ENCODE data around the gene AKAP13. TPM values are rescaled to one million over a fixed set of nuclear protein-coding genes. Genes with fewer than 3 reads are reported as not detected.

The AKAP13 gene
- polyA plus RNA-seq, 3 donors, result 47.9 to 99.7 (median 92.6) TPM

- H3K36me3 Mint-ChIP-seq, result peaks cover 44 to 45% of the 10 kb centered on the region in 2 donors
- H3K27me3 Mint-ChIP-seq (ENCODE audit: low read depth in 3 of 3), result no peaks in the 10 kb centered on the region
- H3K4me3 Mint-ChIP-seq, result peak overlapping the region in 1 of 2 donors; percentile 28
- peaks cover 93% of the 10 kb centered on the region for H3K79me2 ChIP-seq (ENCODE audit: insufficient read depth, low read length)
- peaks cover 75 to 81% of the 10 kb centered on the region in 2 donors for H3K4me1 ChIP-seq (ENCODE audit: control insufficient read depth in 1 of 2, insufficient read depth in 2 of 2, low read length in 2 of 2)
- H3K4me3 ChIP-seq (replicated peaks in 1 of 3; ENCODE audit: low read depth in 2 of 3, low read length in 3 of 3), result no peak overlapping the region
- peak; percentile 54 to 79 (median 77) for DNase-seq
- no peaks in the 10 kb centered on the region for H3K27me3 ChIP-seq (ENCODE audit: control insufficient read depth in 2 of 2, insufficient read depth in 2 of 2, low read length in 2 of 2)
- H3K4me2 ChIP-seq (replicated peaks; ENCODE audit: extremely low read depth, low read length, poor library complexity, severe bottlenecking), result peak overlapping the region; percentile 7
- peaks cover 32 to 70% of the 10 kb centered on the region in 2 donors for H3K36me3 ChIP-seq (replicated peaks in 1 of 2; ENCODE audit: control insufficient read depth in 1 of 2, insufficient read depth in 2 of 2, low read length in 2 of 2)
- intact Hi-C loops (cut with micrococcal nuclease), result loop anchor here (5.0 to 10.0 kb wide), 2 partner anchors 41 to 139 kb away; no protein-coding TSS in a partner anchor
- H3K4me1 Mint-ChIP-seq, result peaks cover 69% of the 10 kb centered on the region
- no peak overlapping the region for H3K9ac ChIP-seq (ENCODE audit: insufficient read depth, low read length, poor library complexity, severe bottlenecking)
- peak overlapping the region; percentile 85 to 95 (median 91) for H3K27ac Mint-ChIP-seq
- peaks cover 100% of the 10 kb centered on the region for H4K20me1 ChIP-seq (ENCODE audit: insufficient read depth, low read length)
- no peaks in the 10 kb centered on the region for H3K9me3 Mint-ChIP-seq
- peak overlapping the region in 1 of 2 donors; percentile 76 for H3K27ac ChIP-seq (ENCODE audit: low read depth in 1 of 2, low read length in 2 of 2)
- WGBS (ENCODE audit: insufficient coverage), result 27% methylated on average over 3 of the region's 5 CpGs
- no peak overlapping the region for H2AFZ ChIP-seq (ENCODE audit: insufficient read depth, low read depth, low read length, poor library complexity, severe bottlenecking)
- H3K9me3 ChIP-seq (replicated peaks in 1 of 2; ENCODE audit: control insufficient read depth in 1 of 2, insufficient read depth in 1 of 2, low read length in 2 of 2), result no peaks in the 10 kb centered on the region
- no peak for TF ChIP-seq CTCF (IDR thresholded peaks at IDR 0.05)
Observed at GRCh38 chr15:85623315-85624049, 243.1 kb downstream of the AKAP13 start.

GRCh38 chr15:85624291-85624801 is 243.9 kb downstream of the AKAP13 start:
- Histone ChIP-seq H3K27me3 (ENCODE audit: control insufficient read depth in 2 of 2, insufficient read depth in 2 of 2, low read length in 2 of 2) (no peaks in the 10 kb centered on the region), H3K4me1 (ENCODE audit: control insufficient read depth in 1 of 2, insufficient read depth in 2 of 2, low read length in 2 of 2) (peaks cover 75 to 81% of the 10 kb centered on the region in 2 donors), H4K20me1 (ENCODE audit: insufficient read depth, low read length) (peaks cover 100% of the 10 kb centered on the region), H3K79me2 (ENCODE audit: insufficient read depth, low read length) (peaks cover 97% of the 10 kb centered on the region), H3K27ac (ENCODE audit: low read depth in 1 of 2, low read length in 2 of 2) (peak overlapping the region; percentile 28 to 76), H2AFZ (ENCODE audit: insufficient read depth, low read depth, low read length, poor library complexity, severe bottlenecking) (no peak overlapping the region), H3K9me3 (replicated peaks in 1 of 2; ENCODE audit: control insufficient read depth in 1 of 2, insufficient read depth in 1 of 2, low read length in 2 of 2) (no peaks in the 10 kb centered on the region), H3K9ac (ENCODE audit: insufficient read depth, low read length, poor library complexity, severe bottlenecking) (no peak overlapping the region), H3K4me2 (replicated peaks; ENCODE audit: extremely low read depth, low read length, poor library complexity, severe bottlenecking) (peak overlapping the region; percentile 0), H3K36me3 (replicated peaks in 1 of 2; ENCODE audit: control insufficient read depth in 1 of 2, insufficient read depth in 2 of 2, low read length in 2 of 2) (peaks cover 32 to 70% of the 10 kb centered on the region in 2 donors), H3K4me3 (replicated peaks in 1 of 3; ENCODE audit: low read depth in 2 of 3, low read length in 3 of 3) (peak overlapping the region in 1 of 3 experiments; percentile 1)
- H3K27ac Mint-ChIP-seq, result peak overlapping the region; percentile 85 to 95 (median 91)
- H3K4me1 Mint-ChIP-seq, result peaks cover 75% of the 10 kb centered on the region
- peak overlapping the region; percentile 0 to 57 for H3K4me3 Mint-ChIP-seq
- peaks cover 44 to 51% of the 10 kb centered on the region in 2 donors for H3K36me3 Mint-ChIP-seq
- peak; percentile 21 to 40 (median 37) for DNase-seq
- intact Hi-C loops (cut with micrococcal nuclease), result loop anchor here (5.0 to 10.0 kb wide), 2 partner anchors 42 to 140 kb away; no protein-coding TSS in a partner anchor
- H3K9me3 Mint-ChIP-seq, result peaks cover 0 to 1% (median 0%) of the 10 kb centered on the region in 7 donors
- no peak for TF ChIP-seq CTCF (IDR thresholded peaks at IDR 0.05)
- H3K27me3 Mint-ChIP-seq (ENCODE audit: low read depth in 3 of 3), result no peaks in the 10 kb centered on the region
- no CpG with 5 or more reads among the region's 7 CpGs for WGBS (ENCODE audit: insufficient coverage)
